HCT116 (cell line): Measurements from ENCODE around the gene SLC25A18. TPM values are rescaled to one million over a fixed set of nuclear protein-coding genes. Genes with fewer than 3 reads are reported as not detected.

Source experiments
- ATAC-seq: fragments of 200-7000 bp; cut with Tn5 transposase; 2 replicates; pipeline ENCODE4 v1.9.1; 2020; ENCODE audit warnings: mild to moderate bottlenecking, moderate library complexity
- BruUV-seq: library from RNA; stranded (reverse); fragments of 400-500 nt; replicated peaks from 2 replicates; lab custom pipeline; 2021; lab: Mats Ljungman, UMichigan
- CTCF ChIA-PET: fragments of 300-600 bp; sonication (Branson Sonifier 250); formaldehyde crosslinking; loops from one replicate; lab custom pipeline; 2021; ENCODE audit warnings: antibody characterized with exemption; lab: Charles Lee
- POLR2A ChIA-PET: fragments of 300-600, 350-600 bp; sonication (Branson Sonifier 250); formaldehyde crosslinking; loops from one replicate; lab custom pipeline; 2021; ENCODE audit warnings: antibody characterized with exemption; lab: Charles Lee
- RAD21 ChIA-PET, 2 experiments: fragments of 300-600 bp; sonication (Branson Sonifier 250); formaldehyde crosslinking; loops; one replicate each; lab custom pipeline; 2023; ENCODE audit warnings: low total read pairs in 2 of 2; ENCODE audit not compliant: uncharacterized antibody in 2 of 2, unreplicated experiment in 2 of 2, low non-redundant PET in 1 of 2; lab: Charles Lee
- DNase-seq: peaks from one replicate; pipeline ENCODE4 v3.0.0-alpha.2; 2010; ENCODE audit warnings: low read depth, low spot score
- H2AFZ ChIP-seq: fragments of 200-600 bp; shearing (Covaris generic), sonication (generic); 2 replicates; pipeline ENCODE4 v1.6.1; 2017; ENCODE audit warnings: low read depth, mixed run types, mixed read lengths, antibody characterized with exemption, low read length; ENCODE audit not compliant: poor library complexity, severe bottlenecking
- H3K27ac ChIP-seq: 2 replicates; pipeline ENCODE4 v1.5.1; 2012; ENCODE audit warnings: low read depth, low read length
- H3K27me3 ChIP-seq: fragments of 200-600 bp; sonication (generic); 2 replicates; pipeline ENCODE4 v1.6.1; 2016; ENCODE audit warnings: mixed run types, low read length, mixed read lengths; ENCODE audit not compliant: insufficient read depth
- H3K36me3 ChIP-seq, 2 experiments: fragments of 200-500 bp in 1 of 2; fragments of 200-600 bp in 1 of 2; sonication (Bioruptor generic) in 1 of 2; sonication (generic) in 1 of 2; 2 replicates each; pipeline versions ENCODE4 v1.5.1 to v1.6.1; 2014 to 2016; ENCODE audit warnings: low read length in 2 of 2, inconsistent platforms in 1 of 2, mixed read lengths in 1 of 2, mixed run types in 1 of 2; ENCODE audit not compliant: insufficient read depth in 2 of 2, control insufficient read depth in 1 of 2
- H3K4me1 ChIP-seq, 2 experiments: fragments of 200-600 bp in 1 of 2; sonication (generic) in 1 of 2; 2 replicates each; pipeline versions ENCODE4 v1.5.1 to v1.6.1; 2012 to 2017; ENCODE audit warnings: low read length in 2 of 2, inconsistent platforms in 1 of 2, mild to moderate bottlenecking in 1 of 2, mixed read lengths in 1 of 2, mixed run types in 1 of 2, moderate library complexity in 1 of 2; ENCODE audit not compliant: insufficient read depth in 2 of 2, control insufficient read depth in 1 of 2
- H3K4me2 ChIP-seq: fragments of 200-600 bp; sonication (generic); 2 replicates; pipeline ENCODE4 v1.6.1; 2017; ENCODE audit warnings: mixed run types, low read length, mixed read lengths
- H3K4me3 ChIP-seq, 2 experiments: fragments of 200-600 bp in 1 of 2; sonication (generic) in 1 of 2; replicated peaks in 1 of 2; 2 replicates each; pipeline ENCODE4 v1.5.1; 2011 to 2016; ENCODE audit warnings: low read length in 2 of 2, control low read depth in 1 of 2, low read depth in 1 of 2, mild to moderate bottlenecking in 1 of 2, mixed read lengths in 1 of 2, mixed run types in 1 of 2
- H3K79me2 ChIP-seq: fragments of 200-600 bp; sonication (generic); 2 replicates; pipeline ENCODE4 v1.6.1; 2017; ENCODE audit warnings: mild to moderate bottlenecking, mixed run types, low read length, moderate library complexity, mixed read lengths; ENCODE audit not compliant: insufficient read depth
- H3K9ac ChIP-seq: fragments of 200-600 bp; sonication (generic); 2 replicates; pipeline ENCODE4 v1.6.1; 2016; ENCODE audit warnings: low read length, mixed read lengths
- H3K9me2 ChIP-seq: fragments of 200-600 bp; sonication (generic), shearing (Covaris generic); 2 replicates; pipeline ENCODE4 v1.6.1; 2017; ENCODE audit warnings: mixed run types, mild to moderate bottlenecking, moderate library complexity; ENCODE audit not compliant: insufficient read depth
- H3K9me3 ChIP-seq, 2 experiments: fragments of 200-500 bp in 1 of 2; fragments of 200-600 bp in 1 of 2; sonication (Bioruptor generic) in 1 of 2; sonication (generic) in 1 of 2; 2 replicates each; pipeline ENCODE4 v1.6.1; 2014 to 2017; ENCODE audit warnings: low read length in 2 of 2, mixed read lengths in 2 of 2, inconsistent platforms in 1 of 2, low read depth in 1 of 2, mild to moderate bottlenecking in 1 of 2, mixed run types in 1 of 2, moderate library complexity in 1 of 2; ENCODE audit not compliant: control insufficient read depth in 1 of 2, insufficient read depth in 1 of 2
- H4K20me1 ChIP-seq: fragments of 200-600 bp; sonication (generic), shearing (Covaris generic); 2 replicates; pipeline ENCODE4 v1.6.1; 2017; ENCODE audit warnings: mixed run types, mild to moderate bottlenecking, moderate library complexity; ENCODE audit not compliant: insufficient read depth
- CEBPB ChIP-seq: IDR thresholded peaks from 2 replicates; pipeline ENCODE4 v1.6.1; 2012; ENCODE audit warnings: low read depth
- MAX ChIP-seq: IDR thresholded peaks from 2 replicates; pipeline ENCODE4 v1.6.1; 2012
- POLR2A ChIP-seq: IDR thresholded peaks from 2 replicates; pipeline ENCODE4 v1.7.0; 2011; ENCODE audit warnings: borderline replicate concordance; ENCODE audit not compliant: insufficient read depth, insufficient read length; ENCODE audit errors: extremely low read depth
- POLR2AphosphoS5 ChIP-seq: IDR thresholded peaks from 2 replicates; pipeline ENCODE4 v1.6.1; 2011; ENCODE audit warnings: mild to moderate bottlenecking, low read depth, low read length, moderate library complexity
- REST ChIP-seq: IDR thresholded peaks from 2 replicates; pipeline ENCODE4 v1.6.1; 2012; ENCODE audit warnings: low read depth
- SIN3A ChIP-seq: IDR thresholded peaks from 2 replicates; pipeline ENCODE4 v1.6.1; 2012; ENCODE audit warnings: low read depth
- TCF7L2 ChIP-seq: IDR thresholded peaks from 2 replicates; pipeline ENCODE4 v1.7.0; 2011; ENCODE audit warnings: borderline replicate concordance, inconsistent platforms; ENCODE audit not compliant: insufficient read depth, insufficient read length; ENCODE audit errors: extremely low read depth
- YY1 ChIP-seq: IDR thresholded peaks from 2 replicates; pipeline ENCODE4 v1.6.1; 2011; ENCODE audit warnings: low read length, low read depth, moderate library complexity, mild to moderate bottlenecking; ENCODE audit not compliant: insufficient replicate concordance; ENCODE audit errors: extremely low read depth
- ZFX ChIP-seq: fragments of 450-650 bp; IDR thresholded peaks from 2 replicates; pipeline ENCODE4 v1.6.1; 2017
- intact Hi-C: fragments of 100-400 bp; cut with micrococcal nuclease; formaldehyde crosslinking; loops from 2 replicates; pipeline ENCODE4 v1.10.0; 2022
- total RNA-seq: library from RNA; stranded (reverse); gene quantifications from one replicate; pipeline ENCODE4 v1.2.1, GENCODE V29; 2021; ENCODE audit not compliant: unreplicated experiment

The SLC25A18 gene
- total RNA-seq, 1 experiment from 2014 or later: not detected

- Histone ChIP-seq H3K4me1 (peaks cover 20 to 30% of the 10 kb centered on the region in 2 experiments), H3K79me2 (peaks cover 41% of the 10 kb centered on the region), H3K27me3 (no peaks in the 10 kb centered on the region)
- POLR2A ChIA-PET: interaction anchor here (0.6 to 0.7 kb wide), 2 partner anchors 11 to 336 kb away, joined by 3 to 5 read pairs; no protein-coding TSS in a partner anchor
- BruUV-seq: TSS peak; percentile 70
- ATAC-seq: peak; percentile 92
- TF ChIP-seq MAX (no peak; the same call in 1 of the 2 replicates), ZFX (peak; percentile 55; the same call in 1 of the 2 replicates), REST (no peak), POLR2A (peak; percentile 79), SIN3A (no peak), CEBPB (no peak), YY1 (peak; percentile 94), TCF7L2 (peak; percentile 61), POLR2AphosphoS5 (peak; percentile 95)
- TF ChIP-seq, all 23 proteins: peak for 5
- Histone ChIP-seq H3K4me2 (peak within 1 kb of the TSS; percentile 97), H3K9me3 (no peaks in the 10 kb centered on the region), H4K20me1 (no peaks in the 10 kb centered on the region), H3K36me3 (no peaks in the 10 kb centered on the region), H2AFZ (no peak within 1 kb of the TSS), H3K9ac (peak within 1 kb of the TSS; percentile 95), H3K9me2 (no peaks in the 10 kb centered on the region), H3K4me3 (peak within 1 kb of the TSS; percentile 83 to 87), H3K27ac (peak within 1 kb of the TSS; percentile 92)
- ChIA-PET RAD21 (no interaction called here), CTCF (interaction anchor here (1.0 kb wide), 1 partner anchor 467 kb away, joined by 3 read pairs; no protein-coding TSS in a partner anchor)
- intact Hi-C loops: no loop called here
- peak; percentile 78 for DNase-seq
These were observed 75.3 kb downstream of the SLC25A18 start, which contains the start of gene BCL2L13 for GRCh38 chr22:17638432-17639246. TSS of gene BCL2L13 (plus strand) at chr22:17638757. CDS start at chr22:17655712, 16,955 bp downstream.
